ENCODE results near the gene SCFD2. TPM values are rescaled to one million over a fixed set of nuclear protein-coding genes. Genes with fewer than 3 reads are reported as not detected.

Gene SCFD2
- polyA plus RNA-seq, 3 donors = 5.4 to 9.4 (median 6.7) TPM

- Histone ChIP-seq H3K9ac (ENCODE audit: insufficient read depth, low read length, poor library complexity, severe bottlenecking) (no peak overlapping the region), H3K27me3 (ENCODE audit: control insufficient read depth in 2 of 2, insufficient read depth in 2 of 2, low read length in 2 of 2) (no peaks in the 10 kb centered on the region), H3K36me3 (replicated peaks in 1 of 2; ENCODE audit: control insufficient read depth in 1 of 2, insufficient read depth in 2 of 2, low read length in 2 of 2) (no peaks in the 10 kb centered on the region), H3K4me3 (replicated peaks in 1 of 3; ENCODE audit: low read depth in 2 of 3, low read length in 3 of 3) (no peak overlapping the region), H2AFZ (ENCODE audit: insufficient read depth, low read depth, low read length, poor library complexity, severe bottlenecking) (no peak overlapping the region), H4K20me1 (ENCODE audit: insufficient read depth, low read length) (no peaks in the 10 kb centered on the region), H3K79me2 (ENCODE audit: insufficient read depth, low read length) (no peaks in the 10 kb centered on the region), H3K4me1 (ENCODE audit: control insufficient read depth in 1 of 2, insufficient read depth in 2 of 2, low read length in 2 of 2) (no peaks in the 10 kb centered on the region), H3K27ac (ENCODE audit: low read depth in 1 of 2, low read length in 2 of 2) (no peak overlapping the region), H3K9me3 (replicated peaks in 1 of 2; ENCODE audit: control insufficient read depth in 1 of 2, insufficient read depth in 1 of 2, low read length in 2 of 2) (no peaks in the 10 kb centered on the region), H3K4me2 (replicated peaks; ENCODE audit: extremely low read depth, low read length, poor library complexity, severe bottlenecking) (no peak overlapping the region)
- Mint-ChIP-seq H3K36me3 (no peaks in the 10 kb centered on the region), H3K4me3 (no peak overlapping the region), H3K27me3 (ENCODE audit: low read depth in 3 of 3) (no peaks in the 10 kb centered on the region), H3K9me3 (no peaks in the 10 kb centered on the region), H3K27ac (no peak overlapping the region), H3K4me1 (no peaks in the 10 kb centered on the region)
- WGBS (ENCODE audit: insufficient coverage) = no CpG with 5 or more reads among the region's 2 CpGs
- no peak for DNase-seq
- TF ChIP-seq, protein P1, sequence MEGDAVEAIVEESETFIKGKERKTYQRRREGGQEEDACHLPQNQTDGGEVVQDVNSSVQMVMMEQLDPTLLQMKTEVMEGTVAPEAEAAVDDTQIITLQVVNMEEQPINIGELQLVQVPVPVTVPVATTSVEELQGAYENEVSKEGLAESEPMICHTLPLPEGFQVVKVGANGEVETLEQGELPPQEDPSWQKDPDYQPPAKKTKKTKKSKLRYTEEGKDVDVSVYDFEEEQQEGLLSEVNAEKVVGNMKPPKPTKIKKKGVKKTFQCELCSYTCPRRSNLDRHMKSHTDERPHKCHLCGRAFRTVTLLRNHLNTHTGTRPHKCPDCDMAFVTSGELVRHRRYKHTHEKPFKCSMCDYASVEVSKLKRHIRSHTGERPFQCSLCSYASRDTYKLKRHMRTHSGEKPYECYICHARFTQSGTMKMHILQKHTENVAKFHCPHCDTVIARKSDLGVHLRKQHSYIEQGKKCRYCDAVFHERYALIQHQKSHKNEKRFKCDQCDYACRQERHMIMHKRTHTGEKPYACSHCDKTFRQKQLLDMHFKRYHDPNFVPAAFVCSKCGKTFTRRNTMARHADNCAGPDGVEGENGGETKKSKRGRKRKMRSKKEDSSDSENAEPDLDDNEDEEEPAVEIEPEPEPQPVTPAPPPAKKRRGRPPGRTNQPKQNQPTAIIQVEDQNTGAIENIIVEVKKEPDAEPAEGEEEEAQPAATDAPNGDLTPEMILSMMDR (IDR thresholded peaks at IDR 0.05) = no peak
- intact Hi-C loops (cut with micrococcal nuclease) = loop anchor here in 1 of 2 donors (5.0 kb wide), 2 partner anchors 437 to 607 kb away; no protein-coding TSS in a partner anchor
These were observed 381.4 kb downstream of the SCFD2 start for GRCh38 chr4:52984462-52984881.

GRCh38 chr4:52983563-52984303 is 382.1 kb downstream of the SCFD2 start:
- Histone ChIP-seq H3K9ac (ENCODE audit: insufficient read depth, low read length, poor library complexity, severe bottlenecking) (no peak overlapping the region), H2AFZ (ENCODE audit: insufficient read depth, low read depth, low read length, poor library complexity, severe bottlenecking) (no peak overlapping the region), H3K27me3 (ENCODE audit: control insufficient read depth in 2 of 2, insufficient read depth in 2 of 2, low read length in 2 of 2) (no peaks in the 10 kb centered on the region), H3K4me1 (ENCODE audit: control insufficient read depth in 1 of 2, insufficient read depth in 2 of 2, low read length in 2 of 2) (no peaks in the 10 kb centered on the region), H3K4me2 (replicated peaks; ENCODE audit: extremely low read depth, low read length, poor library complexity, severe bottlenecking) (no peak overlapping the region), H3K27ac (ENCODE audit: low read depth in 1 of 2, low read length in 2 of 2) (no peak overlapping the region), H3K36me3 (replicated peaks in 1 of 2; ENCODE audit: control insufficient read depth in 1 of 2, insufficient read depth in 2 of 2, low read length in 2 of 2) (no peaks in the 10 kb centered on the region), H3K4me3 (replicated peaks in 1 of 3; ENCODE audit: low read depth in 2 of 3, low read length in 3 of 3) (no peak overlapping the region), H3K79me2 (ENCODE audit: insufficient read depth, low read length) (no peaks in the 10 kb centered on the region), H4K20me1 (ENCODE audit: insufficient read depth, low read length) (no peaks in the 10 kb centered on the region), H3K9me3 (replicated peaks in 1 of 2; ENCODE audit: control insufficient read depth in 1 of 2, insufficient read depth in 1 of 2, low read length in 2 of 2) (no peaks in the 10 kb centered on the region)
- TF ChIP-seq, protein P1 (IDR thresholded peaks at IDR 0.05) = peak; percentile 76
- no peak overlapping the region for H3K4me3 Mint-ChIP-seq
- no peaks in the 10 kb centered on the region for H3K9me3 Mint-ChIP-seq
- intact Hi-C loops (cut with micrococcal nuclease) = loop anchor here (2.0 to 5.0 kb wide), 4 partner anchors 436 to 607 kb away; no protein-coding TSS in a partner anchor
- H3K36me3 Mint-ChIP-seq = no peaks in the 10 kb centered on the region
- no peaks in the 10 kb centered on the region for H3K27me3 Mint-ChIP-seq (ENCODE audit: low read depth in 3 of 3)
- WGBS (ENCODE audit: insufficient coverage) = no CpG with 5 or more reads among the region's 1 CpG
- H3K27ac Mint-ChIP-seq = no peak overlapping the region
- H3K4me1 Mint-ChIP-seq = no peaks in the 10 kb centered on the region
- peak; percentile 9 to 44 (median 22) for DNase-seq
